Stimulated activated CD8-positive, alpha-beta memory T cell treated with anti-CD3 and anti-CD28 coated beads, Interleukin-12 subunit alpha, Interleukin-12 subunit beta, amount 100 ng/mL, for 24 hours (primary cell): ENCODE data around the gene ASB5.
"Not testable (repeated sequence)": the region's sequence is repeated elsewhere in the genome, so short reads cannot be mapped to it uniquely, and the experiment has no call there.

Experiments
- DNase-seq: peaks from one replicate; pipeline ENCODE4 v3.0.0-alpha.2; 2020; ENCODE audit errors: extremely low read depth

Gene ASB5

GRCh38 chr4:176222149-176222548 lies 46.9 kb downstream of the ASB5 start:
- DNase-seq, result no peak

GRCh38 chr4:176217510-176217909 lies 51.5 kb downstream of the ASB5 start:
- no peak for DNase-seq

GRCh38 chr4:176212351-176212750 lies 56.7 kb downstream of the ASB5 start:
- not testable (repeated sequence) for DNase-seq

- DNase-seq, result no peak
These were observed 58.3 kb downstream of the ASB5 start for GRCh38 chr4:176210579-176211296.

- no peak for DNase-seq
These were observed 58.9 kb downstream of the ASB5 start for GRCh38 chr4:176210101-176210500.

- no peak for DNase-seq
These were observed 59.5 kb downstream of the ASB5 start for GRCh38 chr4:176209535-176209934.

GRCh38 chr4:176207839-176208238 lies 61.2 kb downstream of the ASB5 start:
- DNase-seq, result no peak

- DNase-seq, result no peak
These were observed 63.7 kb downstream of the ASB5 start for GRCh38 chr4:176205299-176205698.

- no peak for DNase-seq
These were observed 70.6 kb downstream of the ASB5 start for GRCh38 chr4:176198316-176198903.

- peak; percentile 87 for DNase-seq
These were observed 73.6 kb downstream of the ASB5 start, which contains the start of gene SPATA4 for GRCh38 chr4:176195184-176195978. TSS of gene SPATA4 (minus strand) at chr4:176195585. CDS start at chr4:176195562, 23 bp downstream.

- peak; percentile 10 for DNase-seq
These were observed 75.1 kb downstream of the ASB5 start for GRCh38 chr4:176193938-176194337.

GRCh38 chr4:176193126-176193525 lies 75.9 kb downstream of the ASB5 start:
- DNase-seq, result no peak

- no peak for DNase-seq
These were observed 77.0 kb downstream of the ASB5 start for GRCh38 chr4:176191974-176192373.

GRCh38 chr4:176189891-176190795 lies 78.9 kb downstream of the ASB5 start:
- no peak for DNase-seq

GRCh38 chr4:176188654-176189053 lies 80.4 kb downstream of the ASB5 start:
- DNase-seq, result no peak

- DNase-seq, result no peak
These were observed 81.4 kb downstream of the ASB5 start for GRCh38 chr4:176187624-176188023.

GRCh38 chr4:176186671-176187395 lies 82.2 kb downstream of the ASB5 start:
- DNase-seq, result no peak

- no peak for DNase-seq
These were observed 83.0 kb downstream of the ASB5 start for GRCh38 chr4:176186067-176186466.

GRCh38 chr4:176185051-176185450 lies 84.0 kb downstream of the ASB5 start:
- no peak for DNase-seq
